Measurements from ENCODE around the gene LYVE1.

Gene LYVE1

GRCh38 chr11:10579700-10580099 is 11.2 kb upstream of the LYVE1 start:
- H3K4me3 ChIP-seq (ENCODE audit: insufficient read depth, low read depth, low read length, poor library complexity, severe bottlenecking), result no peak overlapping the region
- H3K9me3 ChIP-seq (ENCODE audit: control insufficient read depth, low read length), result no peaks in the 10 kb centered on the region
- H3K4me1 ChIP-seq (ENCODE audit: control insufficient read depth, insufficient read depth, low read length, poor library complexity, severe bottlenecking), result no peaks in the 10 kb centered on the region
- H3K27me3 ChIP-seq (replicated peaks; ENCODE audit: control insufficient read depth, insufficient read depth, low read length, poor library complexity, severe bottlenecking), result no peaks in the 10 kb centered on the region
- H3K36me3 ChIP-seq (ENCODE audit: control insufficient read depth, insufficient read depth, low read length), result no peaks in the 10 kb centered on the region
- H3K27ac ChIP-seq (ENCODE audit: insufficient read depth, low read length, poor library complexity, severe bottlenecking), result no peak overlapping the region
- DNase-seq, result no peak

GRCh38 chr11:10576035-10576398 is 7.6 kb upstream of the LYVE1 start:
- H3K9me3 ChIP-seq (ENCODE audit: control insufficient read depth, low read length), result no peaks in the 10 kb centered on the region
- H3K27ac ChIP-seq (ENCODE audit: insufficient read depth, low read length, poor library complexity, severe bottlenecking), result no peak overlapping the region
- H3K36me3 ChIP-seq (ENCODE audit: control insufficient read depth, insufficient read depth, low read length), result no peaks in the 10 kb centered on the region
- no peaks in the 10 kb centered on the region for H3K4me1 ChIP-seq (ENCODE audit: control insufficient read depth, insufficient read depth, low read length, poor library complexity, severe bottlenecking)
- H3K4me3 ChIP-seq (ENCODE audit: insufficient read depth, low read depth, low read length, poor library complexity, severe bottlenecking), result no peak overlapping the region
- DNase-seq, result no peak
- no peaks in the 10 kb centered on the region for H3K27me3 ChIP-seq (replicated peaks; ENCODE audit: control insufficient read depth, insufficient read depth, low read length, poor library complexity, severe bottlenecking)

GRCh38 chr11:10575346-10576034 is 7.0 kb upstream of the LYVE1 start:
- Histone ChIP-seq H3K9me3 (ENCODE audit: control insufficient read depth, low read length) (no peaks in the 10 kb centered on the region), H3K4me3 (ENCODE audit: insufficient read depth, low read depth, low read length, poor library complexity, severe bottlenecking) (no peak overlapping the region), H3K36me3 (ENCODE audit: control insufficient read depth, insufficient read depth, low read length) (no peaks in the 10 kb centered on the region), H3K27ac (ENCODE audit: insufficient read depth, low read length, poor library complexity, severe bottlenecking) (no peak overlapping the region), H3K4me1 (ENCODE audit: control insufficient read depth, insufficient read depth, low read length, poor library complexity, severe bottlenecking) (no peaks in the 10 kb centered on the region), H3K27me3 (replicated peaks; ENCODE audit: control insufficient read depth, insufficient read depth, low read length, poor library complexity, severe bottlenecking) (no peaks in the 10 kb centered on the region)
- no peak for DNase-seq

- no peak for DNase-seq
- no peak overlapping the region for H3K27ac ChIP-seq (ENCODE audit: insufficient read depth, low read length, poor library complexity, severe bottlenecking)
Observed at GRCh38 chr11:10573556-10573955, 5.1 kb upstream of the LYVE1 start.

GRCh38 chr11:10573028-10573427 is 4.6 kb upstream of the LYVE1 start:
- H3K9me3 ChIP-seq (ENCODE audit: control insufficient read depth, low read length), result no peaks in the 10 kb centered on the region
- H3K27me3 ChIP-seq (replicated peaks; ENCODE audit: control insufficient read depth, insufficient read depth, low read length, poor library complexity, severe bottlenecking), result no peaks in the 10 kb centered on the region
- H3K27ac ChIP-seq (ENCODE audit: insufficient read depth, low read length, poor library complexity, severe bottlenecking), result no peak overlapping the region
- H3K4me1 ChIP-seq (ENCODE audit: control insufficient read depth, insufficient read depth, low read length, poor library complexity, severe bottlenecking), result no peaks in the 10 kb centered on the region
- DNase-seq, result no peak
- no peaks in the 10 kb centered on the region for H3K36me3 ChIP-seq (ENCODE audit: control insufficient read depth, insufficient read depth, low read length)
- no peak overlapping the region for H3K4me3 ChIP-seq (ENCODE audit: insufficient read depth, low read depth, low read length, poor library complexity, severe bottlenecking)

More at GRCh38 chr11:10573556-10573955, 5.1 kb upstream of the LYVE1 start:
- Histone ChIP-seq H3K4me3 (ENCODE audit: insufficient read depth, low read depth, low read length, poor library complexity, severe bottlenecking) (no peak overlapping the region), H3K36me3 (ENCODE audit: control insufficient read depth, insufficient read depth, low read length) (no peaks in the 10 kb centered on the region), H3K9me3 (ENCODE audit: control insufficient read depth, low read length) (no peaks in the 10 kb centered on the region), H3K4me1 (ENCODE audit: control insufficient read depth, insufficient read depth, low read length, poor library complexity, severe bottlenecking) (no peaks in the 10 kb centered on the region), H3K27me3 (replicated peaks; ENCODE audit: control insufficient read depth, insufficient read depth, low read length, poor library complexity, severe bottlenecking) (no peaks in the 10 kb centered on the region)

- Histone ChIP-seq H3K27me3 (replicated peaks; ENCODE audit: control insufficient read depth, insufficient read depth, low read length, poor library complexity, severe bottlenecking) (no peaks in the 10 kb centered on the region), H3K27ac (ENCODE audit: insufficient read depth, low read length, poor library complexity, severe bottlenecking) (no peak overlapping the region), H3K4me3 (ENCODE audit: insufficient read depth, low read depth, low read length, poor library complexity, severe bottlenecking) (no peak overlapping the region), H3K36me3 (ENCODE audit: control insufficient read depth, insufficient read depth, low read length) (no peaks in the 10 kb centered on the region), H3K9me3 (ENCODE audit: control insufficient read depth, low read length) (no peaks in the 10 kb centered on the region), H3K4me1 (ENCODE audit: control insufficient read depth, insufficient read depth, low read length, poor library complexity, severe bottlenecking) (no peaks in the 10 kb centered on the region)
- DNase-seq, result no peak
Observed at GRCh38 chr11:10572533-10572932, 4.1 kb upstream of the LYVE1 start.

GRCh38 chr11:10567446-10567845 is 1.0 kb downstream of the LYVE1 start:
- Histone ChIP-seq H3K4me1 (ENCODE audit: control insufficient read depth, insufficient read depth, low read length, poor library complexity, severe bottlenecking) (no peaks in the 10 kb centered on the region), H3K9me3 (ENCODE audit: control insufficient read depth, low read length) (no peaks in the 10 kb centered on the region), H3K27me3 (replicated peaks; ENCODE audit: control insufficient read depth, insufficient read depth, low read length, poor library complexity, severe bottlenecking) (no peaks in the 10 kb centered on the region), H3K4me3 (ENCODE audit: insufficient read depth, low read depth, low read length, poor library complexity, severe bottlenecking) (no peak overlapping the region), H3K27ac (ENCODE audit: insufficient read depth, low read length, poor library complexity, severe bottlenecking) (no peak overlapping the region), H3K36me3 (ENCODE audit: control insufficient read depth, insufficient read depth, low read length) (no peaks in the 10 kb centered on the region)
- DNase-seq, result no peak

- Histone ChIP-seq H3K36me3 (ENCODE audit: control insufficient read depth, insufficient read depth, low read length) (no peaks in the 10 kb centered on the region), H3K4me1 (ENCODE audit: control insufficient read depth, insufficient read depth, low read length, poor library complexity, severe bottlenecking) (no peaks in the 10 kb centered on the region), H3K27ac (ENCODE audit: insufficient read depth, low read length, poor library complexity, severe bottlenecking) (no peak overlapping the region), H3K4me3 (ENCODE audit: insufficient read depth, low read depth, low read length, poor library complexity, severe bottlenecking) (no peak overlapping the region), H3K27me3 (replicated peaks; ENCODE audit: control insufficient read depth, insufficient read depth, low read length, poor library complexity, severe bottlenecking) (no peaks in the 10 kb centered on the region), H3K9me3 (ENCODE audit: control insufficient read depth, low read length) (no peaks in the 10 kb centered on the region)
- DNase-seq, result no peak
Observed at GRCh38 chr11:10566257-10566957, 2.1 kb downstream of the LYVE1 start.

- Histone ChIP-seq H3K4me3 (ENCODE audit: insufficient read depth, low read depth, low read length, poor library complexity, severe bottlenecking) (no peak overlapping the region), H3K36me3 (ENCODE audit: control insufficient read depth, insufficient read depth, low read length) (no peaks in the 10 kb centered on the region), H3K27ac (ENCODE audit: insufficient read depth, low read length, poor library complexity, severe bottlenecking) (no peak overlapping the region)
Observed at GRCh38 chr11:10565493-10565892, 3.0 kb downstream of the LYVE1 start.

GRCh38 chr11:10564696-10565318 is 3.7 kb downstream of the LYVE1 start:
- no peak overlapping the region for H3K27ac ChIP-seq (ENCODE audit: insufficient read depth, low read length, poor library complexity, severe bottlenecking)
- no peaks in the 10 kb centered on the region for H3K4me1 ChIP-seq (ENCODE audit: control insufficient read depth, insufficient read depth, low read length, poor library complexity, severe bottlenecking)
- H3K27me3 ChIP-seq (replicated peaks; ENCODE audit: control insufficient read depth, insufficient read depth, low read length, poor library complexity, severe bottlenecking), result no peaks in the 10 kb centered on the region
- no peaks in the 10 kb centered on the region for H3K9me3 ChIP-seq (ENCODE audit: control insufficient read depth, low read length)
- DNase-seq, result no peak
- H3K4me3 ChIP-seq (ENCODE audit: insufficient read depth, low read depth, low read length, poor library complexity, severe bottlenecking), result no peak overlapping the region
- no peaks in the 10 kb centered on the region for H3K36me3 ChIP-seq (ENCODE audit: control insufficient read depth, insufficient read depth, low read length)

More at GRCh38 chr11:10565493-10565892, 3.0 kb downstream of the LYVE1 start:
- H3K9me3 ChIP-seq (ENCODE audit: control insufficient read depth, low read length), result no peaks in the 10 kb centered on the region
- DNase-seq, result no peak
- H3K4me1 ChIP-seq (ENCODE audit: control insufficient read depth, insufficient read depth, low read length, poor library complexity, severe bottlenecking), result no peaks in the 10 kb centered on the region
- no peaks in the 10 kb centered on the region for H3K27me3 ChIP-seq (replicated peaks; ENCODE audit: control insufficient read depth, insufficient read depth, low read length, poor library complexity, severe bottlenecking)
